Hepatocyte (in vitro differentiated cells): Measurements from ENCODE around the gene ZMYM4. TPM values are rescaled to one million over a fixed set of nuclear protein-coding genes. Genes with fewer than 3 reads are reported as not detected.

Experiments used
- DNase-seq: peaks from one replicate; pipeline ENCODE4 v3.0.0-alpha.2; 2016; ENCODE audit warnings: low spot score
- H2AFZ ChIP-seq: fragments of 200-600 bp; sonication (generic); 2 replicates; pipeline ENCODE4 v1.6.0; 2016; ENCODE audit warnings: antibody characterized with exemption, mild to moderate bottlenecking
- H3K27ac ChIP-seq: fragments of 200-600 bp; sonication (generic); 2 replicates; pipeline ENCODE4 v1.5.1; 2016; ENCODE audit warnings: mild to moderate bottlenecking
- H3K27me3 ChIP-seq: fragments of 200-600 bp; sonication (generic); 2 replicates; pipeline ENCODE4 v1.6.1; 2016
- H3K36me3 ChIP-seq: fragments of 200-600 bp; sonication (generic); replicated peaks from 2 replicates; pipeline ENCODE4 v1.5.1; 2016; ENCODE audit warnings: low read depth; ENCODE audit not compliant: insufficient read depth
- H3K4me1 ChIP-seq: fragments of 200-600 bp; sonication (generic); 2 replicates; pipeline ENCODE4 v1.5.1; 2016; ENCODE audit warnings: mild to moderate bottlenecking, moderate library complexity; ENCODE audit not compliant: insufficient read depth
- H3K4me2 ChIP-seq: fragments of 200-600 bp; sonication (generic); 2 replicates; pipeline ENCODE4 v1.6.0; 2016
- H3K4me3 ChIP-seq: fragments of 200-600 bp; sonication (generic); 2 replicates; pipeline ENCODE4 v1.5.1; 2016; ENCODE audit warnings: mild to moderate bottlenecking
- H3K79me2 ChIP-seq: fragments of 200-600 bp; sonication (generic); 2 replicates; pipeline ENCODE4 v1.6.0; 2017; ENCODE audit warnings: mild to moderate bottlenecking
- H3K9me2 ChIP-seq: fragments of 200-600 bp; sonication (generic); replicated peaks from 2 replicates; pipeline ENCODE4 v1.6.0; 2017; ENCODE audit warnings: mild to moderate bottlenecking; ENCODE audit not compliant: insufficient read depth
- H3K9me3 ChIP-seq: fragments of 200-600 bp; sonication (generic); 2 replicates; pipeline ENCODE4 v1.5.1; 2016; ENCODE audit warnings: low read depth, mild to moderate bottlenecking
- H4K20me1 ChIP-seq: fragments of 200-600 bp; sonication (generic); 2 replicates; pipeline ENCODE4 v1.6.0; 2016; ENCODE audit warnings: mild to moderate bottlenecking; ENCODE audit not compliant: insufficient read depth, poor library complexity, severe bottlenecking
- EZH2 ChIP-seq: fragments of 200-600 bp; sonication (generic); IDR thresholded peaks from 2 replicates; pipeline ENCODE4 v1.6.1; 2016; ENCODE audit warnings: antibody characterized with exemption, mild to moderate bottlenecking, borderline replicate concordance
- EZH2phosphoT487 ChIP-seq: fragments of 200-600 bp; sonication (generic); IDR thresholded peaks from one replicate; pipeline ENCODE4 v1.6.1; 2018; ENCODE audit warnings: antibody characterized with exemption, mild to moderate bottlenecking, low read depth, moderate library complexity; ENCODE audit not compliant: unreplicated experiment, severe bottlenecking
- WGBS: methylation state at CpG from one replicate; pipeline ENCODE4 v1.1.6; 2016; ENCODE audit warnings: low lambda C conversion rate; ENCODE audit errors: missing lambda C conversion rate; 5-methylcytosine and 5-hydroxymethylcytosine counted together
- polyA plus RNA-seq: library from polyadenylated mRNA; unstranded; fragments of >200 nt; fragmentation: Nextera tagmentation; extraction: Ambion mirVana; gene quantifications from 2 replicates; pipeline ENCODE4 v1.2.1, GENCODE V29; 2016
- total RNA-seq: library from RNA; depleted of rRNA; stranded (reverse); fragments of >200 nt; gene quantifications from 2 replicates; pipeline ENCODE4 v1.2.3, GENCODE V29; 2014
- TF ChIP-seq, protein P1 (sequence below): fragments of 200-600 bp; sonication (generic); IDR thresholded peaks from 2 replicates; pipeline ENCODE4 v1.5.1; 2016; ENCODE audit warnings: antibody characterized with exemption, mild to moderate bottlenecking; ENCODE audit not compliant: poor library complexity

Gene ZMYM4
- total and polyA plus RNA-seq, 2 experiments from 2014 or later: 17.6 to 43.4 TPM

DNA sequence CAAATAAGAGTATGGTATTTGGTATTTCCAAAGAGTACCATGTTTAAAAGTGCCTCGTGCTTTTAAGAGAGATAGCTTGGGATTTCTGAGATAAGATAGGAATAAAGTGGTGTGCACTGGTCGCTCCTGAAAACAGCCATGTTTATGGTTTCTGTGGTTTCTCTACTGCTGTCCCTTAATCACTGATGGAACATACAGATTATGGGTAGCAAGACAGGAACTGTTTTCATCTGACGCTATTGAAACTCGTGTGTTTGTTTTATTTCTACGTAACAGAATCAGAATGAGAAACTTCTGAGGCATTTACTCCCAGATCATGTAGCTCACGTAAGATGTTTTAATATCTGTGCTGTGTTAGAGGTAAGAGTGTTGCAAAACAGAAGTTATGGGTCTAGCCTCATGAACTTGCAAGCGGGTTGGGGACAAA lies 162.7 kb downstream of the ZMYM4 start:
- no peaks in the 10 kb centered on the region for H3K9me2 ChIP-seq
- no peak for DNase-seq
- no peaks in the 10 kb centered on the region for H4K20me1 ChIP-seq
- TF ChIP-seq, protein P1, sequence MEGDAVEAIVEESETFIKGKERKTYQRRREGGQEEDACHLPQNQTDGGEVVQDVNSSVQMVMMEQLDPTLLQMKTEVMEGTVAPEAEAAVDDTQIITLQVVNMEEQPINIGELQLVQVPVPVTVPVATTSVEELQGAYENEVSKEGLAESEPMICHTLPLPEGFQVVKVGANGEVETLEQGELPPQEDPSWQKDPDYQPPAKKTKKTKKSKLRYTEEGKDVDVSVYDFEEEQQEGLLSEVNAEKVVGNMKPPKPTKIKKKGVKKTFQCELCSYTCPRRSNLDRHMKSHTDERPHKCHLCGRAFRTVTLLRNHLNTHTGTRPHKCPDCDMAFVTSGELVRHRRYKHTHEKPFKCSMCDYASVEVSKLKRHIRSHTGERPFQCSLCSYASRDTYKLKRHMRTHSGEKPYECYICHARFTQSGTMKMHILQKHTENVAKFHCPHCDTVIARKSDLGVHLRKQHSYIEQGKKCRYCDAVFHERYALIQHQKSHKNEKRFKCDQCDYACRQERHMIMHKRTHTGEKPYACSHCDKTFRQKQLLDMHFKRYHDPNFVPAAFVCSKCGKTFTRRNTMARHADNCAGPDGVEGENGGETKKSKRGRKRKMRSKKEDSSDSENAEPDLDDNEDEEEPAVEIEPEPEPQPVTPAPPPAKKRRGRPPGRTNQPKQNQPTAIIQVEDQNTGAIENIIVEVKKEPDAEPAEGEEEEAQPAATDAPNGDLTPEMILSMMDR: no peak
- TF ChIP-seq EZH2 (no peak), EZH2phosphoT487 (no peak)
- no peaks in the 10 kb centered on the region for H3K9me3 ChIP-seq
- no peak overlapping the region for H3K4me2 ChIP-seq
- peak overlapping the region; percentile 37 for H3K27ac ChIP-seq
- H3K36me3 ChIP-seq: no peaks in the 10 kb centered on the region
- H3K27me3 ChIP-seq: no peaks in the 10 kb centered on the region
- no peak overlapping the region for H3K4me3 ChIP-seq
- WGBS: 55% methylated on average over 7 of the region's 7 CpGs
- no peak overlapping the region for H2AFZ ChIP-seq
- H3K4me1 ChIP-seq: no peaks in the 10 kb centered on the region
- H3K79me2 ChIP-seq: no peaks in the 10 kb centered on the region

GRCh38 chr1:35432231-35432630 lies 163.7 kb downstream of the ZMYM4 start:
- no peak overlapping the region for H3K27ac ChIP-seq
- WGBS: 98% methylated on average over 10 of the region's 10 CpGs
- H4K20me1 ChIP-seq: no peaks in the 10 kb centered on the region
- no peaks in the 10 kb centered on the region for H3K36me3 ChIP-seq
- H3K27me3 ChIP-seq: no peaks in the 10 kb centered on the region
- no peak overlapping the region for H3K4me3 ChIP-seq
- H3K79me2 ChIP-seq: no peaks in the 10 kb centered on the region
- DNase-seq: no peak
- H3K9me3 ChIP-seq: no peaks in the 10 kb centered on the region
- no peaks in the 10 kb centered on the region for H3K9me2 ChIP-seq
- H3K4me1 ChIP-seq: no peaks in the 10 kb centered on the region
- TF ChIP-seq EZH2phosphoT487: no peak
- TF ChIP-seq EZH2: no peak
- TF ChIP-seq, protein P1: no peak
- no peak overlapping the region for H3K4me2 ChIP-seq
- no peak overlapping the region for H2AFZ ChIP-seq

GRCh38 chr1:35433714-35434113 lies 165.2 kb downstream of the ZMYM4 start:
- no peaks in the 10 kb centered on the region for H3K27me3 ChIP-seq
- H3K27ac ChIP-seq: no peak overlapping the region
- DNase-seq: no peak
- no peaks in the 10 kb centered on the region for H3K4me1 ChIP-seq
- no peak overlapping the region for H2AFZ ChIP-seq
- 94% methylated on average over 15 of the region's 15 CpGs for WGBS
- H3K79me2 ChIP-seq: no peaks in the 10 kb centered on the region
- no peak overlapping the region for H3K4me2 ChIP-seq
- no peak for TF ChIP-seq EZH2phosphoT487
- no peak for TF ChIP-seq EZH2
- TF ChIP-seq, protein P1: no peak
- no peaks in the 10 kb centered on the region for H4K20me1 ChIP-seq
- no peaks in the 10 kb centered on the region for H3K9me3 ChIP-seq
- no peaks in the 10 kb centered on the region for H3K36me3 ChIP-seq
- H3K4me3 ChIP-seq: no peak overlapping the region
- H3K9me2 ChIP-seq: no peaks in the 10 kb centered on the region

- H3K27me3 ChIP-seq: no peaks in the 10 kb centered on the region
- H3K4me2 ChIP-seq: no peak overlapping the region
- no peaks in the 10 kb centered on the region for H3K9me2 ChIP-seq
- DNase-seq: no peak
- no peak overlapping the region for H2AFZ ChIP-seq
- H3K4me3 ChIP-seq: no peak overlapping the region
- no peaks in the 10 kb centered on the region for H3K79me2 ChIP-seq
- H3K27ac ChIP-seq: no peak overlapping the region
- H3K36me3 ChIP-seq: no peaks in the 10 kb centered on the region
- no peaks in the 10 kb centered on the region for H3K4me1 ChIP-seq
- 95% methylated on average over 12 of the region's 12 CpGs for WGBS
- no peaks in the 10 kb centered on the region for H4K20me1 ChIP-seq
- TF ChIP-seq EZH2: no peak
- no peak for TF ChIP-seq EZH2phosphoT487
- TF ChIP-seq, protein P1: no peak
- no peaks in the 10 kb centered on the region for H3K9me3 ChIP-seq
Observed at GRCh38 chr1:35434703-35435102, 166.2 kb downstream of the ZMYM4 start.
